Effector memory CD8-positive, alpha-beta T cell (primary cell): ENCODE results near the gene CACNA1A.

Experiments
- ATAC-seq: fragments of 150-1000 bp; cut with Tn5 transposase; replicated peaks from 2 replicates; pipeline ENCODE4 v1.10.0; 2021; ENCODE audit warnings: mild to moderate bottlenecking, moderate library complexity
- DNase-seq, 3 experiments: peaks; one replicate each; pipeline ENCODE4 v3.0.0; 2021
- H3K27ac Mint-ChIP-seq, 2 donors: one replicate each; pipeline ENCODE4 v1.8.0; 2022; ENCODE audit warnings: mild to moderate bottlenecking in 2 of 2, mixed read lengths in 2 of 2, moderate library complexity in 2 of 2
- H3K27me3 Mint-ChIP-seq, 2 donors: one replicate each; pipeline ENCODE4 v1.8.0; 2022; ENCODE audit warnings: mixed read lengths in 2 of 2
- H3K36me3 Mint-ChIP-seq: one replicate; pipeline ENCODE4 v1.8.0; 2022; ENCODE audit warnings: mild to moderate bottlenecking, moderate library complexity, mixed read lengths; ENCODE audit not compliant: insufficient read depth
- H3K4me1 Mint-ChIP-seq, 2 donors: one replicate each; pipeline ENCODE4 v1.8.0; 2022; ENCODE audit warnings: low read depth in 2 of 2, mixed read lengths in 2 of 2
- H3K4me3 Mint-ChIP-seq, 2 donors: one replicate each; pipeline ENCODE4 v1.8.0; 2022; ENCODE audit warnings: mild to moderate bottlenecking in 2 of 2, mixed read lengths in 2 of 2, moderate library complexity in 2 of 2
- H3K9me3 Mint-ChIP-seq, 2 donors: one replicate each; pipeline ENCODE4 v1.8.0; 2022; ENCODE audit warnings: mixed read lengths in 2 of 2

The CACNA1A gene

GRCh38 chr19:13356686-13357280 lies 149.5 kb downstream of the CACNA1A start:
- H3K9me3 Mint-ChIP-seq: no peaks in the 10 kb centered on the region
- no peak overlapping the region for H3K4me3 Mint-ChIP-seq
- H3K27me3 Mint-ChIP-seq: peaks cover 61 to 88% of the 10 kb centered on the region in 2 donors
- no peak for ATAC-seq
- H3K36me3 Mint-ChIP-seq: no peaks in the 10 kb centered on the region
- H3K4me1 Mint-ChIP-seq: no peaks in the 10 kb centered on the region
- H3K27ac Mint-ChIP-seq: no peak overlapping the region
- DNase-seq: no peak

- H3K36me3 Mint-ChIP-seq: no peaks in the 10 kb centered on the region
- H3K4me1 Mint-ChIP-seq: no peaks in the 10 kb centered on the region
- ATAC-seq: no peak
- no peaks in the 10 kb centered on the region for H3K9me3 Mint-ChIP-seq
- DNase-seq: no peak
- H3K27me3 Mint-ChIP-seq: peaks cover 55 to 82% of the 10 kb centered on the region in 2 donors
- no peak overlapping the region for H3K4me3 Mint-ChIP-seq
- no peak overlapping the region for H3K27ac Mint-ChIP-seq
Measured at GRCh38 chr19:13356185-13356584, 150.1 kb downstream of the CACNA1A start.

GRCh38 chr19:13355356-13355755 lies 150.9 kb downstream of the CACNA1A start:
- peaks cover 51 to 76% of the 10 kb centered on the region in 2 donors for H3K27me3 Mint-ChIP-seq
- no peaks in the 10 kb centered on the region for H3K9me3 Mint-ChIP-seq

GRCh38 chr19:13353625-13354024 lies 152.7 kb downstream of the CACNA1A start:
- ATAC-seq (no peak), DNase-seq (no peak)
- no peaks in the 10 kb centered on the region for H3K36me3 Mint-ChIP-seq
- no peak overlapping the region for H3K4me3 Mint-ChIP-seq
- H3K27ac Mint-ChIP-seq: no peak overlapping the region
- H3K9me3 Mint-ChIP-seq: no peaks in the 10 kb centered on the region
- no peaks in the 10 kb centered on the region for H3K4me1 Mint-ChIP-seq
- peaks cover 50 to 62% of the 10 kb centered on the region in 2 donors for H3K27me3 Mint-ChIP-seq

More at GRCh38 chr19:13355356-13355755, 150.9 kb downstream of the CACNA1A start:
- Mint-ChIP-seq H3K4me1 (no peaks in the 10 kb centered on the region), H3K27ac (no peak overlapping the region), H3K36me3 (no peaks in the 10 kb centered on the region), H3K4me3 (no peak overlapping the region)
- DNase-seq: no peak
- no peak for ATAC-seq

GRCh38 chr19:13350759-13351158 lies 155.5 kb downstream of the CACNA1A start:
- no peaks in the 10 kb centered on the region for H3K36me3 Mint-ChIP-seq
- H3K4me3 Mint-ChIP-seq: no peak overlapping the region
- no peaks in the 10 kb centered on the region for H3K4me1 Mint-ChIP-seq
- DNase-seq (no peak), ATAC-seq (no peak)
- H3K27ac Mint-ChIP-seq: no peak overlapping the region
- peaks cover 31 to 58% of the 10 kb centered on the region in 2 donors for H3K27me3 Mint-ChIP-seq
- no peaks in the 10 kb centered on the region for H3K9me3 Mint-ChIP-seq

GRCh38 chr19:13350072-13350471 lies 156.2 kb downstream of the CACNA1A start:
- DNase-seq (no peak), ATAC-seq (no peak)
- Mint-ChIP-seq H3K27ac (no peak overlapping the region), H3K27me3 (peaks cover 26 to 52% of the 10 kb centered on the region in 2 donors), H3K9me3 (no peaks in the 10 kb centered on the region), H3K4me1 (no peaks in the 10 kb centered on the region), H3K36me3 (no peaks in the 10 kb centered on the region), H3K4me3 (no peak overlapping the region)

- H3K36me3 Mint-ChIP-seq: peaks cover 3% of the 10 kb centered on the region
- no peak overlapping the region for H3K27ac Mint-ChIP-seq
- no peaks in the 10 kb centered on the region for H3K9me3 Mint-ChIP-seq
- peaks cover 13 to 37% of the 10 kb centered on the region in 2 donors for H3K27me3 Mint-ChIP-seq
- DNase-seq: no peak
- no peak for ATAC-seq
- H3K4me1 Mint-ChIP-seq: no peaks in the 10 kb centered on the region
- no peak overlapping the region for H3K4me3 Mint-ChIP-seq
Measured at GRCh38 chr19:13347367-13347766, 158.9 kb downstream of the CACNA1A start.

GRCh38 chr19:13343514-13343913 lies 162.8 kb downstream of the CACNA1A start:
- H3K27me3 Mint-ChIP-seq: peaks cover 30 to 59% of the 10 kb centered on the region in 2 donors
- ATAC-seq: no peak
- peaks cover 0 to 2% of the 10 kb centered on the region in 2 donors for H3K9me3 Mint-ChIP-seq
- H3K4me3 Mint-ChIP-seq: no peak overlapping the region
- no peak overlapping the region for H3K27ac Mint-ChIP-seq
- no peaks in the 10 kb centered on the region for H3K4me1 Mint-ChIP-seq
- DNase-seq: no peak
- peaks cover 3% of the 10 kb centered on the region for H3K36me3 Mint-ChIP-seq

GRCh38 chr19:13342672-13343071 lies 163.6 kb downstream of the CACNA1A start:
- ATAC-seq (no peak), DNase-seq (no peak)
- H3K9me3 Mint-ChIP-seq: peaks cover 0 to 2% of the 10 kb centered on the region in 2 donors
- peaks cover 3% of the 10 kb centered on the region for H3K36me3 Mint-ChIP-seq
- H3K4me3 Mint-ChIP-seq: no peak overlapping the region
- H3K27ac Mint-ChIP-seq: no peak overlapping the region
- peaks cover 30 to 59% of the 10 kb centered on the region in 2 donors for H3K27me3 Mint-ChIP-seq
- no peaks in the 10 kb centered on the region for H3K4me1 Mint-ChIP-seq

- peaks cover 0 to 2% of the 10 kb centered on the region in 2 donors for H3K9me3 Mint-ChIP-seq
- DNase-seq (no peak), ATAC-seq (no peak)
- no peaks in the 10 kb centered on the region for H3K4me1 Mint-ChIP-seq
- no peak overlapping the region for H3K27ac Mint-ChIP-seq
- peaks cover 40 to 67% of the 10 kb centered on the region in 2 donors for H3K27me3 Mint-ChIP-seq
- H3K36me3 Mint-ChIP-seq: peaks cover 6% of the 10 kb centered on the region
- H3K4me3 Mint-ChIP-seq: no peak overlapping the region
Measured at GRCh38 chr19:13339869-13340268, 166.4 kb downstream of the CACNA1A start.

- H3K9me3 Mint-ChIP-seq: peaks cover 0 to 2% of the 10 kb centered on the region in 2 donors
- H3K27ac Mint-ChIP-seq: no peak overlapping the region
- peaks cover 57 to 77% of the 10 kb centered on the region in 2 donors for H3K27me3 Mint-ChIP-seq
- H3K36me3 Mint-ChIP-seq: peaks cover 6% of the 10 kb centered on the region
- no peak overlapping the region for H3K4me3 Mint-ChIP-seq
- ATAC-seq (no peak), DNase-seq (no peak)
- H3K4me1 Mint-ChIP-seq: no peaks in the 10 kb centered on the region
Measured at GRCh38 chr19:13337181-13337580, 169.1 kb downstream of the CACNA1A start.

- no peak for DNase-seq
- peaks cover 6% of the 10 kb centered on the region for H3K36me3 Mint-ChIP-seq
- ATAC-seq: no peak
- peaks cover 55 to 80% of the 10 kb centered on the region in 2 donors for H3K27me3 Mint-ChIP-seq
- no peak overlapping the region for H3K27ac Mint-ChIP-seq
- H3K9me3 Mint-ChIP-seq: no peaks in the 10 kb centered on the region
- no peaks in the 10 kb centered on the region for H3K4me1 Mint-ChIP-seq
- H3K4me3 Mint-ChIP-seq: no peak overlapping the region
Measured at GRCh38 chr19:13334801-13335481, 171.3 kb downstream of the CACNA1A start.

GRCh38 chr19:13330285-13330684 lies 176.0 kb downstream of the CACNA1A start:
- Mint-ChIP-seq H3K9me3 (no peaks in the 10 kb centered on the region), H3K4me3 (no peak overlapping the region), H3K36me3 (peaks cover 4% of the 10 kb centered on the region), H3K27ac (no peak overlapping the region), H3K4me1 (no peaks in the 10 kb centered on the region), H3K27me3 (peaks cover 46 to 53% of the 10 kb centered on the region in 2 donors)
- ATAC-seq (no peak), DNase-seq (no peak)

GRCh38 chr19:13329766-13330165 lies 176.5 kb downstream of the CACNA1A start:
- H3K27ac Mint-ChIP-seq: no peak overlapping the region
- no peak overlapping the region for H3K4me3 Mint-ChIP-seq
- no peaks in the 10 kb centered on the region for H3K9me3 Mint-ChIP-seq
- H3K4me1 Mint-ChIP-seq: no peaks in the 10 kb centered on the region
- no peak for ATAC-seq
- H3K27me3 Mint-ChIP-seq: peaks cover 40 to 48% of the 10 kb centered on the region in 2 donors
- DNase-seq: no peak
- peaks cover 4% of the 10 kb centered on the region for H3K36me3 Mint-ChIP-seq
